ENCODE measurements around the gene CCNY. TPM values are rescaled to one million over a fixed set of nuclear protein-coding genes. Genes with fewer than 3 reads are reported as not detected.

The CCNY gene
- total and polyA plus RNA-seq, 2 donors (not counting 1 experiment from before 2014, with no cell fraction given): 34.1 to 64.9 TPM

- Mint-ChIP-seq H3K4me1 (peaks cover 60% of the 10 kb centered on the region), H3K27me3 (no peaks in the 10 kb centered on the region), H3K4me3 (no peak overlapping the region), H3K9me3 (ENCODE audit: insufficient read depth) (no peaks in the 10 kb centered on the region), H3K27ac (no peak overlapping the region)
- Histone ChIP-seq H3K36me3 (replicated peaks in 1 of 2; ENCODE audit: control extremely low read depth in 1 of 2, control insufficient read depth in 1 of 2, extremely low read depth in 1 of 2, insufficient read depth in 2 of 2, low read length in 1 of 2) (no peaks in the 10 kb centered on the region), H3K79me2 (ENCODE audit: control insufficient read depth, insufficient read depth, low read length) (peaks cover 56% of the 10 kb centered on the region), H4K20me1 (ENCODE audit: control insufficient read depth, insufficient read depth, low read length, poor library complexity, severe bottlenecking) (peaks cover 7% of the 10 kb centered on the region), H3K4me2 (replicated peaks; ENCODE audit: low read depth, low read length, poor library complexity, severe bottlenecking) (no peak overlapping the region), H3K27me3 (replicated peaks in 1 of 4; ENCODE audit: control extremely low read depth in 1 of 4, control insufficient read depth in 3 of 4, insufficient read depth in 4 of 4, low read length in 3 of 4) (no peaks in the 10 kb centered on the region), H3K27ac (ENCODE audit: low read length in 2 of 2) (no peak overlapping the region), H3K4me3 (ENCODE audit: control extremely low read depth in 1 of 5, extremely low read depth in 1 of 5, insufficient read depth in 1 of 5, low read depth in 2 of 5, low read length in 4 of 5) (no peak overlapping the region), H3K9ac (ENCODE audit: low read length) (no peak overlapping the region), H3K4me1 (ENCODE audit: control insufficient read depth in 2 of 2, insufficient read depth in 2 of 2, low read length in 2 of 2) (peaks cover 39 to 51% of the 10 kb centered on the region in 2 donors), H2AFZ (ENCODE audit: insufficient read depth, low read depth, low read length, poor library complexity, severe bottlenecking) (no peak overlapping the region), H3K9me3 (ENCODE audit: control extremely low read depth in 1 of 3, control insufficient read depth in 2 of 3, insufficient read depth in 1 of 3, low read length in 2 of 3) (peaks cover 0 to 6% (median 0%) of the 10 kb centered on the region in 3 donors)
- intact Hi-C loops (cut with micrococcal nuclease): loop anchor here (10.0 kb wide), 2 partner anchors 54 to 94 kb away; no protein-coding TSS in a partner anchor
- ChIA-PET CTCF (interaction anchor here (0.7 kb wide), 1 partner anchor 55 kb away, joined by 3 read pairs; no protein-coding TSS in a partner anchor), POLR2A (no interaction called here)
- WGBS (ENCODE audit: insufficient coverage): no CpG with 5 or more reads among the region's 1 CpG
- DNase-seq: no peak
- TF ChIP-seq CTCF (IDR thresholded peaks at IDR 0.05) (no peak), EZH2 (IDR thresholded peaks at IDR 0.05; ENCODE audit: borderline replicate concordance, insufficient read depth, low read depth, low read length, poor library complexity, severe bottlenecking) (no peak)
- no peak for ATAC-seq (ENCODE audit: low read depth)
These were observed 172.3 kb downstream of the CCNY start for GRCh38 chr10:35508647-35509046.

GRCh38 chr10:35510891-35511290, 174.6 kb downstream of the CCNY start:
- Histone ChIP-seq H2AFZ (ENCODE audit: insufficient read depth, low read depth, low read length, poor library complexity, severe bottlenecking) (no peak overlapping the region), H3K9me3 (ENCODE audit: control extremely low read depth in 1 of 3, control insufficient read depth in 2 of 3, insufficient read depth in 1 of 3, low read length in 2 of 3) (peaks cover 0 to 6% (median 0%) of the 10 kb centered on the region in 3 donors), H3K4me1 (ENCODE audit: control insufficient read depth in 2 of 2, insufficient read depth in 2 of 2, low read length in 2 of 2) (peaks cover 51 to 61% of the 10 kb centered on the region in 2 donors), H3K27ac (ENCODE audit: low read length in 2 of 2) (no peak overlapping the region), H3K4me2 (replicated peaks; ENCODE audit: low read depth, low read length, poor library complexity, severe bottlenecking) (no peak overlapping the region), H3K79me2 (ENCODE audit: control insufficient read depth, insufficient read depth, low read length) (peaks cover 45% of the 10 kb centered on the region), H3K27me3 (replicated peaks in 1 of 4; ENCODE audit: control extremely low read depth in 1 of 4, control insufficient read depth in 3 of 4, insufficient read depth in 4 of 4, low read length in 3 of 4) (no peaks in the 10 kb centered on the region), H3K36me3 (replicated peaks in 1 of 2; ENCODE audit: control extremely low read depth in 1 of 2, control insufficient read depth in 1 of 2, extremely low read depth in 1 of 2, insufficient read depth in 2 of 2, low read length in 1 of 2) (no peaks in the 10 kb centered on the region), H3K4me3 (ENCODE audit: control extremely low read depth in 1 of 5, extremely low read depth in 1 of 5, insufficient read depth in 1 of 5, low read depth in 2 of 5, low read length in 4 of 5) (no peak overlapping the region), H4K20me1 (ENCODE audit: control insufficient read depth, insufficient read depth, low read length, poor library complexity, severe bottlenecking) (peaks cover 7% of the 10 kb centered on the region), H3K9ac (ENCODE audit: low read length) (no peak overlapping the region)
- DNase-seq (no peak), ATAC-seq (ENCODE audit: low read depth) (no peak)
- TF ChIP-seq CTCF (IDR thresholded peaks at IDR 0.05) (no peak), EZH2 (IDR thresholded peaks at IDR 0.05; ENCODE audit: borderline replicate concordance, insufficient read depth, low read depth, low read length, poor library complexity, severe bottlenecking) (no peak)
- ChIA-PET POLR2A (no interaction called here), CTCF (interaction anchor here (1.3 kb wide), 1 partner anchor 13 kb away, joined by 3 read pairs; no protein-coding TSS in a partner anchor)
- Mint-ChIP-seq H3K4me3 (peak overlapping the region; percentile 4), H3K27me3 (no peaks in the 10 kb centered on the region), H3K9me3 (ENCODE audit: insufficient read depth) (no peaks in the 10 kb centered on the region), H3K27ac (no peak overlapping the region), H3K4me1 (peaks cover 79% of the 10 kb centered on the region)
- intact Hi-C loops (cut with micrococcal nuclease): no loop called here
- WGBS (ENCODE audit: insufficient coverage): 97% methylated on average over 7 of the region's 8 CpGs
